Measurements from ENCODE around the gene CLIC4.
"Not testable (repeated sequence)": the region's sequence is repeated elsewhere in the genome, so short reads cannot be mapped to it uniquely, and the experiment has no call there.

CLIC4 gene

GRCh38 chr1:24702511-24703293 lies 42.5 kb upstream of the CLIC4 start:
- H3K9me3 ChIP-seq (ENCODE audit: severe bottlenecking), result no peaks in the 10 kb centered on the region
- H3K36me3 ChIP-seq, result no peaks in the 10 kb centered on the region
- no peaks in the 10 kb centered on the region for H3K27me3 ChIP-seq (ENCODE audit: insufficient read depth, low read depth, severe bottlenecking)
- no peak overlapping the region for H3K4me3 ChIP-seq (ENCODE audit: low read depth, low read length)
- peak; percentile 43 for DNase-seq
- TF ChIP-seq CTCF (IDR thresholded peaks at IDR 0.05; ENCODE audit: low read depth, low read length), result no peak
- peak overlapping the region; percentile 26 for H3K27ac ChIP-seq

- peak; percentile 20 for DNase-seq
- peak overlapping the region; percentile 62; the same call in 1 of the 2 replicates for H3K27ac ChIP-seq
- no peak for TF ChIP-seq CTCF (IDR thresholded peaks at IDR 0.05; ENCODE audit: low read depth, low read length)
- H3K4me3 ChIP-seq (ENCODE audit: low read depth, low read length), result no peak overlapping the region
- no peaks in the 10 kb centered on the region for H3K36me3 ChIP-seq
- no peaks in the 10 kb centered on the region for H3K27me3 ChIP-seq (ENCODE audit: insufficient read depth, low read depth, severe bottlenecking)
- H3K9me3 ChIP-seq (ENCODE audit: severe bottlenecking), result no peaks in the 10 kb centered on the region
These were observed 40.6 kb upstream of the CLIC4 start for GRCh38 chr1:24704411-24705259.

DNA sequence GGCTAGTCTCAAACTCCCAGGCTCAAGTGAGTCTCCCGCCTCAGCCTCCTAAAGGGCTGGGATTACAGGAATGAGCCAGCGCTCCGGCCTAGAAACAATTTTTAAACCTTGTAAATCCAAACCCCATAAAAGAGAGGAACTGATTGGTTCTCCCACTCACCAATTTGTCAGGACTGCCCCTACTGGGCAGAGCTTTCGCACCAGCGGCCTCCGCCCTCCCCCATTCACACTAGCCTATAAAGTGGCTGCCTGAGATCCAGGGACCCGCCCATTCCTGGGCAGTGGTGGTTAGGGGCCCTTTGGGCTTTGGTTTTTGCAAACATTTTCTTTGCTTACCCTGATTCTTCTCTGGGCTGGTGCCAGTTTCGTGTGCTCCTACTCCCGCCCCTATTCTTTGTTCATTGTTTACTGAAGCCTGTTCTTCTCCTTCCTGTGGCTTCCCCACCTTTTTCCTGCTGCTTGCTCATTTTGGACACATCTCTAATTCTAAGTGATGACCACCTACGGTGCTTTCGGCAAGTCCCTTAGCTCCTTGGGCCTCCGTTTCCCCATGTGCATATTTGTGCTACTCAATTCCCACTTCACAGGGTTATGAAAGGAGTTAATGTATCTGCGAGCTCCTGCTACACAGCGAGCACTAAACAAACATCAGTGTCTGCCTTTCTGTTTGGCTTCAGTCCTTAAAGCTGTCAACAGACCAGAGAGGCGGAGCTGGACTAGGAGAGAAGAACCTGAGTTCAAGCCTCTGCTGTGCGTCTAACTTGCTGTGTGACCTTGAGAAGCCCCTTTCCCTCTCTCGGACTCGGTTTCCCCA lies 39.8 kb upstream of the CLIC4 start:
- peak; percentile 75 for DNase-seq
- no peak for TF ChIP-seq CTCF (IDR thresholded peaks at IDR 0.05; ENCODE audit: low read depth, low read length)
- Histone ChIP-seq H3K36me3 (no peaks in the 10 kb centered on the region), H3K9me3 (ENCODE audit: severe bottlenecking) (no peaks in the 10 kb centered on the region), H3K4me3 (ENCODE audit: low read depth, low read length) (no peak overlapping the region), H3K27ac (0 out of 2 replicates have a peak overlapping the region, but pooled peaks have one; percentile 2), H3K27me3 (ENCODE audit: insufficient read depth, low read depth, severe bottlenecking) (no peaks in the 10 kb centered on the region)

- H3K36me3 ChIP-seq; H3K4me3 ChIP-seq (ENCODE audit: low read depth, low read length); H3K9me3 ChIP-seq (ENCODE audit: severe bottlenecking); H3K27me3 ChIP-seq (ENCODE audit: insufficient read depth, low read depth, severe bottlenecking); DNase-seq; H3K27ac ChIP-seq: not testable (repeated sequence)
These were observed 39.2 kb upstream of the CLIC4 start for GRCh38 chr1:24706074-24706389.

DNA sequence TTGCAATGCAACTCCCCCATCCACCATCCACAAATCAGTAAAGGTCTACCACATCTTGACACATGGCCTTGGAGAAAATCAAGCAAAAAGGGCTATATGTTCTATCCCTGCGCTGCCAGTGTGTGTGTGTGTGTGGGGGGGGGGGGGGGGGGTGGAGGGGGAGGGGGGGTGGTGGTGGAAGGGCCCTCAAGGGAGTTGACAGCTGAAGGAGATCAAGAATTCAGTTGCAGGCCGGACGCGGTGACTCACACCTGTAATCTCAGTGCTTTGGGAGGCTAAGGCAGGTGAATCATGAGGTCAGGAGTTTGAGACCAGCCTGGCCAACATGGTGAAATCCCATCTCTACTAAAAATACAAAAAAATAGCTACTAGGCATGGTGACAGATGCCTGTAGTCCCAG lies 37.6 kb upstream of the CLIC4 start:
- TF ChIP-seq CTCF (IDR thresholded peaks at IDR 0.05; ENCODE audit: low read depth, low read length), result no peak
- H3K27me3 ChIP-seq (ENCODE audit: insufficient read depth, low read depth, severe bottlenecking), result no peaks in the 10 kb centered on the region
- DNase-seq, result no peak
- H3K4me3 ChIP-seq (ENCODE audit: low read depth, low read length), result no peak overlapping the region
- no peaks in the 10 kb centered on the region for H3K36me3 ChIP-seq
- no peak overlapping the region for H3K27ac ChIP-seq
- H3K9me3 ChIP-seq (ENCODE audit: severe bottlenecking), result no peaks in the 10 kb centered on the region

- Histone ChIP-seq H3K4me3 (ENCODE audit: low read depth, low read length) (no peak overlapping the region), H3K27me3 (ENCODE audit: insufficient read depth, low read depth, severe bottlenecking) (no peaks in the 10 kb centered on the region), H3K27ac (no peak overlapping the region), H3K36me3 (no peaks in the 10 kb centered on the region), H3K9me3 (ENCODE audit: severe bottlenecking) (no peaks in the 10 kb centered on the region)
- no peak for TF ChIP-seq CTCF (IDR thresholded peaks at IDR 0.05; ENCODE audit: low read depth, low read length)
- no peak for DNase-seq
These were observed 36.3 kb upstream of the CLIC4 start for GRCh38 chr1:24708938-24709337.

All from WERI-Rb-1 (cell line).